ENCODE measurements around the gene DDC.

DDC gene

GRCh38 chr7:50428911-50429310 lies 136.3 kb downstream of the DDC start:
- FAIRE-seq: no peak

GRCh38 chr7:50427518-50427917 lies 137.7 kb downstream of the DDC start:
- no peak for FAIRE-seq

More at GRCh38 chr7:50428911-50429310, 136.3 kb downstream of the DDC start:
- DNase-seq (ENCODE audit: extremely low spot score, insufficient read length, low read depth): no peak

GRCh38 chr7:50426280-50427045 lies 138.7 kb downstream of the DDC start:
- DNase-seq (ENCODE audit: extremely low spot score, insufficient read length, low read depth) (no peak), FAIRE-seq (no peak)

More at GRCh38 chr7:50427518-50427917, 137.7 kb downstream of the DDC start:
- DNase-seq (ENCODE audit: extremely low spot score, insufficient read length, low read depth): no peak

- DNase-seq (ENCODE audit: extremely low spot score, insufficient read length, low read depth) (no peak), FAIRE-seq (no peak)
Measured at GRCh38 chr7:50425318-50425717, 139.9 kb downstream of the DDC start.

GRCh38 chr7:50423860-50424259 lies 141.3 kb downstream of the DDC start:
- FAIRE-seq: no peak
- DNase-seq (ENCODE audit: extremely low spot score, insufficient read length, low read depth): no peak

- FAIRE-seq: no peak
- no peak for DNase-seq (ENCODE audit: extremely low spot score, insufficient read length, low read depth)
Measured at GRCh38 chr7:50422858-50423257, 142.3 kb downstream of the DDC start.

- FAIRE-seq (no peak), DNase-seq (ENCODE audit: extremely low spot score, insufficient read length, low read depth) (no peak)
Measured at GRCh38 chr7:50421043-50421442, 144.2 kb downstream of the DDC start.

- DNase-seq (ENCODE audit: extremely low spot score, insufficient read length, low read depth) (no peak), FAIRE-seq (no peak)
Measured at GRCh38 chr7:50418526-50419290, 146.5 kb downstream of the DDC start.

- peak; percentile 45 for DNase-seq (ENCODE audit: extremely low spot score, insufficient read length, low read depth)
- FAIRE-seq: peak; percentile 97
Measured at GRCh38 chr7:50418086-50418515, 147.1 kb downstream of the DDC start.

GRCh38 chr7:50416527-50417182 lies 148.6 kb downstream of the DDC start:
- peak; percentile 95 for FAIRE-seq
- peak; percentile 29 for DNase-seq (ENCODE audit: extremely low spot score, insufficient read length, low read depth)

- no peak for DNase-seq (ENCODE audit: extremely low spot score, insufficient read length, low read depth)
- no peak for FAIRE-seq
Measured at GRCh38 chr7:50415844-50416364, 149.3 kb downstream of the DDC start.

- no peak for DNase-seq (ENCODE audit: extremely low spot score, insufficient read length, low read depth)
- no peak for FAIRE-seq
Measured at GRCh38 chr7:50413561-50413960, 151.6 kb downstream of the DDC start.

- no peak for DNase-seq (ENCODE audit: extremely low spot score, insufficient read length, low read depth)
- no peak for FAIRE-seq
Measured at GRCh38 chr7:50412973-50413372, 152.2 kb downstream of the DDC start.

- FAIRE-seq (peak; percentile 64), DNase-seq (ENCODE audit: extremely low spot score, insufficient read length, low read depth) (no peak)
Measured at GRCh38 chr7:50411332-50411731, 153.9 kb downstream of the DDC start.

GRCh38 chr7:50409856-50410745 lies 155.1 kb downstream of the DDC start:
- FAIRE-seq (peak; percentile 92), DNase-seq (ENCODE audit: extremely low spot score, insufficient read length, low read depth) (no peak)
